Effector memory CD4-positive, alpha-beta T cell (primary cell): ENCODE results near the gene CDV3.
A peak's percentile ranks its signal among the peaks of the same experiment; 100 is the strongest.

Experiments
- DNase-seq, 3 donors: peaks; one replicate each; pipeline ENCODE4 v3.0.0-alpha.2; 2020
- H3K27ac ChIP-seq: 2 replicates; pipeline ENCODE4 v1.7.0; 2013; ENCODE audit warnings: mild to moderate bottlenecking, low read length, moderate library complexity; ENCODE audit not compliant: insufficient read depth, poor library complexity, severe bottlenecking
- H3K27me3 ChIP-seq: replicated peaks from 2 replicates; pipeline ENCODE4 v1.7.0; 2013; ENCODE audit warnings: mild to moderate bottlenecking, low read length; ENCODE audit not compliant: insufficient read depth, control insufficient read depth, poor library complexity, severe bottlenecking
- H3K36me3 ChIP-seq: 2 replicates; pipeline ENCODE4 v1.7.0; 2013; ENCODE audit warnings: mild to moderate bottlenecking, low read length, moderate library complexity; ENCODE audit not compliant: control insufficient read depth, insufficient read depth
- H3K4me1 ChIP-seq: 2 replicates; pipeline ENCODE4 v1.7.0; 2013; ENCODE audit warnings: low read length, mild to moderate bottlenecking; ENCODE audit not compliant: control insufficient read depth, insufficient read depth, poor library complexity, severe bottlenecking
- H3K4me3 ChIP-seq: 2 replicates; pipeline ENCODE4 v1.7.0; 2013; ENCODE audit warnings: low read length, low read depth, mild to moderate bottlenecking; ENCODE audit not compliant: insufficient read depth, poor library complexity, severe bottlenecking
- H3K9me3 ChIP-seq: 2 replicates; pipeline ENCODE4 v1.7.0; 2013; ENCODE audit warnings: mild to moderate bottlenecking, low read length, moderate library complexity; ENCODE audit not compliant: control insufficient read depth

CDV3 gene

GRCh38 chr3:133563186-133563591, 10.3 kb upstream of the CDV3 start:
- H3K4me1 ChIP-seq, result no peaks in the 10 kb centered on the region
- H3K36me3 ChIP-seq, result no peaks in the 10 kb centered on the region
- no peak for DNase-seq
- H3K27ac ChIP-seq, result no peak overlapping the region
- H3K4me3 ChIP-seq, result no peak overlapping the region
- no peaks in the 10 kb centered on the region for H3K27me3 ChIP-seq
- no peaks in the 10 kb centered on the region for H3K9me3 ChIP-seq

GRCh38 chr3:133563816-133564215, 9.7 kb upstream of the CDV3 start:
- Histone ChIP-seq H3K9me3 (no peaks in the 10 kb centered on the region), H3K27ac (no peak overlapping the region), H3K36me3 (no peaks in the 10 kb centered on the region), H3K4me3 (no peak overlapping the region), H3K27me3 (no peaks in the 10 kb centered on the region), H3K4me1 (no peaks in the 10 kb centered on the region)
- DNase-seq, result no peak

- H3K9me3 ChIP-seq, result no peaks in the 10 kb centered on the region
- H3K36me3 ChIP-seq, result no peaks in the 10 kb centered on the region
- no peak overlapping the region for H3K4me3 ChIP-seq
- no peak overlapping the region for H3K27ac ChIP-seq
- peaks cover 10% of the 10 kb centered on the region for H3K4me1 ChIP-seq
- no peak for DNase-seq
- no peaks in the 10 kb centered on the region for H3K27me3 ChIP-seq
These were observed 5.0 kb upstream of the CDV3 start for GRCh38 chr3:133568294-133569014.

- no peak overlapping the region for H3K27ac ChIP-seq
- H3K9me3 ChIP-seq, result no peaks in the 10 kb centered on the region
- H3K36me3 ChIP-seq, result no peaks in the 10 kb centered on the region
- peaks cover 14% of the 10 kb centered on the region for H3K4me1 ChIP-seq
- no peaks in the 10 kb centered on the region for H3K27me3 ChIP-seq
- DNase-seq, result no peak
- H3K4me3 ChIP-seq, result no peak overlapping the region
These were observed 3.1 kb upstream of the CDV3 start for GRCh38 chr3:133570139-133570936.

- no peak overlapping the region for H3K27ac ChIP-seq
- peaks cover 20% of the 10 kb centered on the region for H3K4me1 ChIP-seq
- no peak overlapping the region for H3K4me3 ChIP-seq
- H3K9me3 ChIP-seq, result no peaks in the 10 kb centered on the region
- no peaks in the 10 kb centered on the region for H3K36me3 ChIP-seq
- no peak for DNase-seq
- H3K27me3 ChIP-seq, result no peaks in the 10 kb centered on the region
These were observed 2.6 kb upstream of the CDV3 start for GRCh38 chr3:133570937-133571320.

GRCh38 chr3:133572158-133573053, 1.1 kb upstream of the CDV3 start:
- Histone ChIP-seq H3K4me3 (peak overlapping the region; percentile 30), H3K36me3 (no peaks in the 10 kb centered on the region), H3K4me1 (peaks cover 32% of the 10 kb centered on the region), H3K9me3 (no peaks in the 10 kb centered on the region), H3K27ac (peak overlapping the region; percentile 80), H3K27me3 (no peaks in the 10 kb centered on the region)
- DNase-seq, result no peak

GRCh38 chr3:133573054-133573628, 345 bp upstream of the CDV3 start:
- DNase-seq, result peak; percentile 100
- H3K4me3 ChIP-seq, result peak overlapping the region; percentile 54
- H3K27ac ChIP-seq, result peak overlapping the region; percentile 91
- H3K4me1 ChIP-seq, result peaks cover 40% of the 10 kb centered on the region
- H3K27me3 ChIP-seq, result no peaks in the 10 kb centered on the region
- H3K9me3 ChIP-seq, result no peaks in the 10 kb centered on the region
- H3K36me3 ChIP-seq, result peaks cover 7% of the 10 kb centered on the region

- peak; percentile 61 to 64 (median 61) for DNase-seq
- peaks cover 11% of the 10 kb centered on the region for H3K36me3 ChIP-seq
- no peaks in the 10 kb centered on the region for H3K27me3 ChIP-seq
- H3K4me1 ChIP-seq, result peaks cover 51% of the 10 kb centered on the region
- H3K4me3 ChIP-seq, result peak overlapping the region; percentile 69
- no peaks in the 10 kb centered on the region for H3K9me3 ChIP-seq
- H3K27ac ChIP-seq, result peak overlapping the region; percentile 91
These were observed 885 bp downstream of the CDV3 start for GRCh38 chr3:133574260-133574881.

GRCh38 chr3:133575086-133575485, 1.6 kb downstream of the CDV3 start:
- Histone ChIP-seq H3K27me3 (no peaks in the 10 kb centered on the region), H3K4me1 (peaks cover 51% of the 10 kb centered on the region), H3K27ac (peak overlapping the region; percentile 91), H3K9me3 (no peaks in the 10 kb centered on the region), H3K4me3 (peak overlapping the region; percentile 69), H3K36me3 (peaks cover 14% of the 10 kb centered on the region)
- no peak for DNase-seq
